ENCODE data around the gene FRMPD4. TPM values are rescaled to one million over a fixed set of nuclear protein-coding genes. Genes with fewer than 3 reads are reported as not detected.

Gene FRMPD4
- total and polyA plus RNA-seq, 2 donors (not counting 3 experiments of a cell fraction or from before 2014, with no cell fraction given), result not detected

GRCh38 chrX:12379671-12380070 is 241.4 kb downstream of the FRMPD4 start:
- no peaks in the 10 kb centered on the region for H3K9me1 ChIP-seq (replicated peaks; ENCODE audit: control insufficient read depth, extremely low read depth, insufficient read depth, low read length)
- TF ChIP-seq MYC (IDR thresholded peaks at IDR 0.05; ENCODE audit: low read depth, low read length), result no peak
- no peak for TF ChIP-seq POLR2AphosphoS5 (IDR thresholded peaks at IDR 0.05; ENCODE audit: insufficient read depth, low read depth, low read length)
- TF ChIP-seq EZH2 (IDR thresholded peaks at IDR 0.05; ENCODE audit: borderline replicate concordance, low read depth, low read length, severe bottlenecking), result no peak
- TF ChIP-seq GATA2 (IDR thresholded peaks at IDR 0.05; ENCODE audit: insufficient read depth, insufficient read length, low read depth, low read length), result no peak
- no peak for TF ChIP-seq JUN (IDR thresholded peaks at IDR 0.05; ENCODE audit: borderline replicate concordance, insufficient read depth, insufficient read length, low read depth)
- no peak for TF ChIP-seq FOS (IDR thresholded peaks at IDR 0.05; ENCODE audit: borderline replicate concordance, insufficient read depth, low read length)
- no peak for TF ChIP-seq POLR2A (IDR thresholded peaks at IDR 0.05; ENCODE audit: low read depth, low read length)
- TF ChIP-seq, protein P1, sequence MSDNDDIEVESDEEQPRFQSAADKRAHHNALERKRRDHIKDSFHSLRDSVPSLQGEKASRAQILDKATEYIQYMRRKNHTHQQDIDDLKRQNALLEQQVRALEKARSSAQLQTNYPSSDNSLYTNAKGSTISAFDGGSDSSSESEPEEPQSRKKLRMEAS (IDR thresholded peaks at IDR 0.05; ENCODE audit: insufficient read depth, insufficient read length), result no peak
- TF ChIP-seq, protein P2, sequence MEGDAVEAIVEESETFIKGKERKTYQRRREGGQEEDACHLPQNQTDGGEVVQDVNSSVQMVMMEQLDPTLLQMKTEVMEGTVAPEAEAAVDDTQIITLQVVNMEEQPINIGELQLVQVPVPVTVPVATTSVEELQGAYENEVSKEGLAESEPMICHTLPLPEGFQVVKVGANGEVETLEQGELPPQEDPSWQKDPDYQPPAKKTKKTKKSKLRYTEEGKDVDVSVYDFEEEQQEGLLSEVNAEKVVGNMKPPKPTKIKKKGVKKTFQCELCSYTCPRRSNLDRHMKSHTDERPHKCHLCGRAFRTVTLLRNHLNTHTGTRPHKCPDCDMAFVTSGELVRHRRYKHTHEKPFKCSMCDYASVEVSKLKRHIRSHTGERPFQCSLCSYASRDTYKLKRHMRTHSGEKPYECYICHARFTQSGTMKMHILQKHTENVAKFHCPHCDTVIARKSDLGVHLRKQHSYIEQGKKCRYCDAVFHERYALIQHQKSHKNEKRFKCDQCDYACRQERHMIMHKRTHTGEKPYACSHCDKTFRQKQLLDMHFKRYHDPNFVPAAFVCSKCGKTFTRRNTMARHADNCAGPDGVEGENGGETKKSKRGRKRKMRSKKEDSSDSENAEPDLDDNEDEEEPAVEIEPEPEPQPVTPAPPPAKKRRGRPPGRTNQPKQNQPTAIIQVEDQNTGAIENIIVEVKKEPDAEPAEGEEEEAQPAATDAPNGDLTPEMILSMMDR (IDR thresholded peaks at IDR 0.05; ENCODE audit: extremely low read depth in 1 of 2, insufficient read depth in 1 of 2, low read depth in 1 of 2, low read length in 2 of 2), result no peak
- no peaks in the 10 kb centered on the region for H3K4me1 ChIP-seq (ENCODE audit: control insufficient read depth, extremely low read depth, insufficient read depth, low read length)
- no peak overlapping the region for H3K4me3 ChIP-seq (replicated peaks in 1 of 3; ENCODE audit: insufficient read depth in 1 of 3, low read depth in 1 of 3, low read length in 3 of 3)
- H3K27me3 ChIP-seq (ENCODE audit: control insufficient read depth in 2 of 2, insufficient read depth in 2 of 2, low read length in 2 of 2), result no peaks in the 10 kb centered on the region
- no TSS peak for BruUV-seq (replicated peaks)
- dilution Hi-C loops (cut with MboI; ENCODE audit: extremely low pct_ligation_motif_present, low sequenced_read_pairs) (no loop called here), intact Hi-C loops (cut with micrococcal nuclease) (no loop called here)
- H3K9me3 ChIP-seq (replicated peaks; ENCODE audit: control insufficient read depth, insufficient read depth, low read length), result no peaks in the 10 kb centered on the region
- no peaks in the 10 kb centered on the region for H3K79me2 ChIP-seq (ENCODE audit: control insufficient read depth, insufficient read depth, low read length)
- no peak overlapping the region for H2AFZ ChIP-seq (ENCODE audit: low read depth, low read length)
- H3K9ac ChIP-seq (replicated peaks; ENCODE audit: extremely low read depth, insufficient read depth, low read length), result no peak overlapping the region
- POLR2A ChIA-PET, result no interaction called here
- no peak overlapping the region for H3K27ac ChIP-seq (ENCODE audit: insufficient read depth, low read depth, low read length)
- FAIRE-seq (peak; percentile 15), DNase-seq (ENCODE audit: low read depth, low spot score) (no peak)
- CTCF ChIA-PET, result no interaction called here
- H3K36me3 ChIP-seq (ENCODE audit: control insufficient read depth in 2 of 2, extremely low read depth in 1 of 2, insufficient read depth in 2 of 2, low read length in 2 of 2), result no peaks in the 10 kb centered on the region
- H3K4me2 ChIP-seq (ENCODE audit: insufficient read depth, low read length), result no peak overlapping the region
- H4K20me1 ChIP-seq (replicated peaks; ENCODE audit: control insufficient read depth, extremely low read depth, insufficient read depth, low read length), result no peaks in the 10 kb centered on the region
